GM12892 (cell line): ENCODE results near the gene PKN2.

Source experiments
- POLR2A ChIP-seq: IDR thresholded peaks from 2 replicates; pipeline ENCODE4 v1.6.1; 2011; ENCODE audit warnings: low read depth, low read length, control low read depth
- POLR2AphosphoS5 ChIP-seq: IDR thresholded peaks from 2 replicates; pipeline ENCODE4 v1.6.1; 2011; ENCODE audit warnings: low read depth, low read length, control low read depth

GRCh38 chr1:88685259-88685620, 1.2 kb downstream of the PKN2 start:
- no peak for TF ChIP-seq POLR2AphosphoS5
- no peak for TF ChIP-seq POLR2A
